Measurements from ENCODE around the gene PGD. TPM values are rescaled to one million over a fixed set of nuclear protein-coding genes. Genes with fewer than 3 reads are reported as not detected.

Gene PGD
- total RNA-seq, 1 experiment from 2014 or later: 70.6 TPM

DNA sequence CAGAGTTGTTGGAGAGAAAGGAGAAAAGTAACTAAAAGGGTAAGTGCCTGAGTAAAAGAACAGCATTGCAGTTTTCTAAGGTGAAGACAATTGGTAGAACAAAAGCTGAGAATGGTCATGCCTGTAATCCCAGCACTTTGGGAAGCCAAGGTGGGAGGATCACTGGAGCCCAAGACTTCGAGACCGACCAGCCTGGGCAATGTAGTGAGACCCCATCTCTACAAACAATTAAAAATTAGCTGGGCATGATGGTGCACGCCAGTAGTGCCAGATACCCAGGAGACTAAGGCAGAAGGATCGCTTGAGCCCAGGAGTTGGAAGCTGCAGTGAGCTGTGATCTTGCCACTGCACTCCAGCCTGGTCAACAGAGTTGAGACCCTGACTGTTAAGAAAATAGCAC is 15.2 kb upstream of the PGD start:
- intact Hi-C loops (cut with micrococcal nuclease): no loop called here
- TF ChIP-seq, protein P1, sequence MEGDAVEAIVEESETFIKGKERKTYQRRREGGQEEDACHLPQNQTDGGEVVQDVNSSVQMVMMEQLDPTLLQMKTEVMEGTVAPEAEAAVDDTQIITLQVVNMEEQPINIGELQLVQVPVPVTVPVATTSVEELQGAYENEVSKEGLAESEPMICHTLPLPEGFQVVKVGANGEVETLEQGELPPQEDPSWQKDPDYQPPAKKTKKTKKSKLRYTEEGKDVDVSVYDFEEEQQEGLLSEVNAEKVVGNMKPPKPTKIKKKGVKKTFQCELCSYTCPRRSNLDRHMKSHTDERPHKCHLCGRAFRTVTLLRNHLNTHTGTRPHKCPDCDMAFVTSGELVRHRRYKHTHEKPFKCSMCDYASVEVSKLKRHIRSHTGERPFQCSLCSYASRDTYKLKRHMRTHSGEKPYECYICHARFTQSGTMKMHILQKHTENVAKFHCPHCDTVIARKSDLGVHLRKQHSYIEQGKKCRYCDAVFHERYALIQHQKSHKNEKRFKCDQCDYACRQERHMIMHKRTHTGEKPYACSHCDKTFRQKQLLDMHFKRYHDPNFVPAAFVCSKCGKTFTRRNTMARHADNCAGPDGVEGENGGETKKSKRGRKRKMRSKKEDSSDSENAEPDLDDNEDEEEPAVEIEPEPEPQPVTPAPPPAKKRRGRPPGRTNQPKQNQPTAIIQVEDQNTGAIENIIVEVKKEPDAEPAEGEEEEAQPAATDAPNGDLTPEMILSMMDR (IDR thresholded peaks at IDR 0.05; ENCODE audit: unreplicated experiment): no peak
- no TSS peak for BruUV-seq (replicated peaks)
- ChIA-PET CTCF (no interaction called here), POLR2A (no interaction called here)
- Mint-ChIP-seq H3K36me3 (ENCODE audit: insufficient read depth, unreplicated experiment) (peaks cover 25% of the 10 kb centered on the region), H3K27ac (ENCODE audit: low read depth, unreplicated experiment) (no peak overlapping the region), H3K4me1 (ENCODE audit: insufficient read depth, unreplicated experiment) (peaks cover 6% of the 10 kb centered on the region), H3K4me3 (ENCODE audit: unreplicated experiment) (no peak overlapping the region), H3K27me3 (ENCODE audit: insufficient read depth, unreplicated experiment) (no peaks in the 10 kb centered on the region), H3K9me3 (ENCODE audit: unreplicated experiment) (no peaks in the 10 kb centered on the region)
- DNase-seq (ENCODE audit: unreplicated experiment): no peak

DNA sequence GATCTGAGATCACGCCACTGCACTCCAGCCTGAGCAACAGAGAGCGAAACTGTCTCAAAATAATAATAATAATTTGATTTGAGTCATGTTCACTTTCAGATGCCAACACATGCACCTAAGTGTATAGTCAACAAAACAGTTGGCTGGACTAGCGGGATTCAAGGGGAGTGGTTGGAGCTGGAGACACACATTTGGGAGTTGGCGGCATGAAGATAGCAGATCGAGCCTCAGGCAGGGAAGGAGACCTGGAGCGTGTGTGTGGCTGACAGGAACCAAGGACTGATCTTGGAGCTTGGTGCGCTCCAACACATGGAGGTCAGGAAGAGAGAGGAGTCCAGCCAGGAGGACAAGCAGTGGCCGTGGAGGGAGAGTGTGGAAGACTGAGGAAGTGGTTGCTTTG is 14.6 kb upstream of the PGD start:
- H3K4me3 Mint-ChIP-seq (ENCODE audit: unreplicated experiment): no peak overlapping the region
- ChIA-PET POLR2A (no interaction called here), CTCF (no interaction called here)
- TF ChIP-seq, protein P1 (IDR thresholded peaks at IDR 0.05; ENCODE audit: unreplicated experiment): no peak
- intact Hi-C loops (cut with micrococcal nuclease): no loop called here
- H3K36me3 Mint-ChIP-seq (ENCODE audit: insufficient read depth, unreplicated experiment): peaks cover 19% of the 10 kb centered on the region
- no TSS peak for BruUV-seq (replicated peaks)
- no peaks in the 10 kb centered on the region for H3K27me3 Mint-ChIP-seq (ENCODE audit: insufficient read depth, unreplicated experiment)
- no peak for DNase-seq (ENCODE audit: unreplicated experiment)
- no peak overlapping the region for H3K27ac Mint-ChIP-seq (ENCODE audit: low read depth, unreplicated experiment)
- no peaks in the 10 kb centered on the region for H3K9me3 Mint-ChIP-seq (ENCODE audit: unreplicated experiment)
- H3K4me1 Mint-ChIP-seq (ENCODE audit: insufficient read depth, unreplicated experiment): peaks cover 6% of the 10 kb centered on the region

DNA sequence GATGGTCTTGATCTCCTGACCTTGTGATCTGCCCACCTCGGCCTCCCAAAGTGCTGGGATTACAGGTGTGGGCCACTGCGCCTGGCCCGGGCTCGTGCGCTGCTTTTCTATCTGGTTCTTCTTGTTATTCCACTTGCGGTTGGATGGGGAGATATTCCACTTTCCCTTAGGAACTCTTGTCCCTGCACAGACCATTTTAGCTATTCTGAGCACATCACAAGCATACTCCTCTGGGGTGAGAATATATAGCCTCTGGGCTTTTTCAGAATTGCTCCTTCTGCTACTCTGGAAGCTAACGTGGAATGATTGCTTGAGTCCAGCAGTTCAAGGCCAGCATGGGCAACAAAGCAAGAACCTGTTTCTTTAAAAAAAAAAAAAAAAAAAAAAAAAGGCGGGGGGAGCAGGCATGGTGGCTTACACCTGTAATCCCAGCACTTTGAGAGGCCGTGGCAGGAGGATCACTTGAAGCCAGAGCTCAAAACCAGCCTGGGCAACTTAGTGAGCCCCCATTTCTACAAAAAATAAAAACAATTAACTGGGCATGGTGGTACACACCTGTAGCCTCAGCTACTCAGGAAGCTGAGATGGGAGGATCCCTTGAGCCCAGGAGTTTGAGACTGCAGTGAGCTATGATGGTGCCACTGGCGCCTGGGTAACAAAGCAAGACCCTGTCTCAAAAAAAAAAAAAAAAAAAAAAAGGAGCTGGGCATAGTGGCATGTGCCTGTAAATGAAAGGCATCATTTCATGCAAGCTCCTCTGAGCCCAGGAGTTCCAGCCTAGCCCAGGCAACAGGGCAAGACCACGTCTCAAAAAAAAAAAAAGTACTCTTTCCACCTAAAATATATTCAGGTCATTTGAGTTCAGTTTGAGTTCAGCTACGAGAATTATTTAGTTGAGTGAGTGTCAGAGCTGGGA is 11.8 kb upstream of the PGD start:
- Mint-ChIP-seq H3K27me3 (ENCODE audit: insufficient read depth, unreplicated experiment) (no peaks in the 10 kb centered on the region), H3K4me3 (ENCODE audit: unreplicated experiment) (no peak overlapping the region), H3K27ac (ENCODE audit: low read depth, unreplicated experiment) (peak overlapping the region; percentile 75), H3K9me3 (ENCODE audit: unreplicated experiment) (no peaks in the 10 kb centered on the region), H3K36me3 (ENCODE audit: insufficient read depth, unreplicated experiment) (peaks cover 14% of the 10 kb centered on the region), H3K4me1 (ENCODE audit: insufficient read depth, unreplicated experiment) (peaks cover 6% of the 10 kb centered on the region)
- DNase-seq (ENCODE audit: unreplicated experiment): no peak
- BruUV-seq (replicated peaks): no TSS peak
- CTCF ChIA-PET: interaction anchor here (0.6 to 1.6 kb wide), 8 partner anchors 9 to 215 kb away, joined by 3 to 15 read pairs (median 4); no protein-coding TSS in a partner anchor
- POLR2A ChIA-PET: interaction anchor here (0.6 to 2.9 kb wide), 8 partner anchors 9 to 876 kb away, joined by 3 to 85 read pairs (median 3); partner anchors contain the start of genes MTOR and PGD
- TF ChIP-seq, protein P1 (IDR thresholded peaks at IDR 0.05; ENCODE audit: unreplicated experiment): no peak
- intact Hi-C loops (cut with micrococcal nuclease): no loop called here

DNA sequence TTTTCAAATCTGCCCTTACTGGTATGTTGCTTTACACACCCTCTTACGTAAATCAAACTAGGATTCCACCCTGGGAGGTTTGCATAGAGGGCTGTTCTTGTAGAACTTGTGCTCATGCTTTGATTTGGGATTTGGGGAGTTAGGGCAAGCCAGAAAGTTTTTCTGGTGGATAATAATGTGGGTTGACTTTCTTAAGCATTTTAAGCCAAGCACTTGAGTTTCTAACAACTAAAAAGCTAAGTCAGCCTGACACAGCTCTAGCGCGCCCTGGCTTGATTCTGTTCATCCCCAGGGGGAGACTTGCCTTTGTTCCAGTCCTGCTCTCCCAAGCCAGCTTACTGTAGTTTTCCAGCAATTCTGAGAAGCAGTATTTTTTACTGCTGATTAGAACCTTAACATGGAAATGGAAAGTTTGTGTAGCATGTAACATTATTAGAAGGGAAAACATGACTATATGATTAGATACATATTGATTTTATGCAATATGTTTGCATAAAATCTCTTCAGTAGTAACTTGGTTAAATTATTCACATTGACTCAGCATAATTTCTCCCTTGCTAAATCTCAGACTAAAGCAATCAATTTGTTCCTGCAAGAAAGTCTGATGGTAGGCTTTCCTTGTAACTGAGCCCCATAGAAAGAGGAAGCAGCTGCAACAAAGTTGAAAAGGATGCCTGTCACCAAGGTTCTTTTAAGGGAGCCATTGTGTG is 11.0 kb upstream of the PGD start:
- Mint-ChIP-seq H3K27ac (ENCODE audit: low read depth, unreplicated experiment) (peak overlapping the region; percentile 75), H3K4me3 (ENCODE audit: unreplicated experiment) (peak overlapping the region; percentile 12), H3K9me3 (ENCODE audit: unreplicated experiment) (no peaks in the 10 kb centered on the region), H3K36me3 (ENCODE audit: insufficient read depth, unreplicated experiment) (peaks cover 7% of the 10 kb centered on the region), H3K27me3 (ENCODE audit: insufficient read depth, unreplicated experiment) (no peaks in the 10 kb centered on the region), H3K4me1 (ENCODE audit: insufficient read depth, unreplicated experiment) (peaks cover 6% of the 10 kb centered on the region)
- intact Hi-C loops (cut with micrococcal nuclease): loop anchor here (1.0 kb wide), 1 partner anchor 10 kb away; no protein-coding TSS in a partner anchor
- ChIA-PET POLR2A (interaction anchor here (0.6 to 2.9 kb wide), 7 partner anchors 10 to 875 kb away, joined by 3 to 85 read pairs (median 3); partner anchors contain the start of genes MTOR and PGD), CTCF (interaction anchor here (0.6 to 1.6 kb wide), 7 partner anchors 10 to 456 kb away, joined by 3 to 15 read pairs (median 4); no protein-coding TSS in a partner anchor)
- BruUV-seq (replicated peaks): no TSS peak
- TF ChIP-seq, protein P1 (IDR thresholded peaks at IDR 0.05; ENCODE audit: unreplicated experiment): no peak
- DNase-seq (ENCODE audit: unreplicated experiment): peak; percentile 42

Measured in MCF 10A (cell line).